CMK (cell line): ENCODE measurements around the gene ZMAT3.
"Not testable (repeated sequence)": the region's sequence is repeated elsewhere in the genome, so short reads cannot be mapped to it uniquely, and the experiment has no call there.

Experiments used
- DNase-seq: peaks from one replicate; pipeline ENCODE4 v3.0.0-alpha.2; 2010; ENCODE audit warnings: low read depth

The ZMAT3 gene

GRCh38 chr3:179068779-179069530 is 2.7 kb downstream of the ZMAT3 start:
- DNase-seq: no peak

- DNase-seq: no peak
Measured at GRCh38 chr3:179067839-179068238, 3.8 kb downstream of the ZMAT3 start.

GRCh38 chr3:179067291-179067690 is 4.3 kb downstream of the ZMAT3 start:
- no peak for DNase-seq

GRCh38 chr3:179063945-179064560 is 7.6 kb downstream of the ZMAT3 start:
- DNase-seq: no peak

GRCh38 chr3:179056326-179056725 is 15.3 kb downstream of the ZMAT3 start:
- no peak for DNase-seq

- not testable (repeated sequence) for DNase-seq
Measured at GRCh38 chr3:179054565-179054964, 17.0 kb downstream of the ZMAT3 start.

GRCh38 chr3:179046497-179047353 is 24.9 kb downstream of the ZMAT3 start:
- no peak for DNase-seq

- no peak for DNase-seq
Measured at GRCh38 chr3:179045719-179046402, 25.7 kb downstream of the ZMAT3 start.

GRCh38 chr3:179038899-179039251 is 32.7 kb downstream of the ZMAT3 start:
- not testable (repeated sequence) for DNase-seq

GRCh38 chr3:179038216-179038898 is 33.3 kb downstream of the ZMAT3 start:
- DNase-seq: no peak

GRCh38 chr3:179037351-179037750 is 34.3 kb downstream of the ZMAT3 start:
- no peak for DNase-seq

- no peak for DNase-seq
Measured at GRCh38 chr3:179036626-179037300, 34.8 kb downstream of the ZMAT3 start.

- DNase-seq: peak; percentile 35
Measured at GRCh38 chr3:179036226-179036625, 35.4 kb downstream of the ZMAT3 start.

GRCh38 chr3:179035232-179035631 is 36.4 kb downstream of the ZMAT3 start:
- DNase-seq: no peak

- not testable (repeated sequence) for DNase-seq
Measured at GRCh38 chr3:179033304-179033657, 38.3 kb downstream of the ZMAT3 start.

- not testable (repeated sequence) for DNase-seq
Measured at GRCh38 chr3:179032454-179033303, 38.9 kb downstream of the ZMAT3 start.

GRCh38 chr3:179029096-179029495 is 42.5 kb downstream of the ZMAT3 start:
- no peak for DNase-seq

GRCh38 chr3:179028408-179028807 is 43.2 kb downstream of the ZMAT3 start:
- no peak for DNase-seq

- peak; percentile 11 for DNase-seq
Measured at GRCh38 chr3:179027326-179027900, 44.2 kb downstream of the ZMAT3 start.

- DNase-seq: no peak
Measured at GRCh38 chr3:179026636-179027035, 45.0 kb downstream of the ZMAT3 start.
